Measurements from ENCODE around the gene DGCR2.

DNA sequence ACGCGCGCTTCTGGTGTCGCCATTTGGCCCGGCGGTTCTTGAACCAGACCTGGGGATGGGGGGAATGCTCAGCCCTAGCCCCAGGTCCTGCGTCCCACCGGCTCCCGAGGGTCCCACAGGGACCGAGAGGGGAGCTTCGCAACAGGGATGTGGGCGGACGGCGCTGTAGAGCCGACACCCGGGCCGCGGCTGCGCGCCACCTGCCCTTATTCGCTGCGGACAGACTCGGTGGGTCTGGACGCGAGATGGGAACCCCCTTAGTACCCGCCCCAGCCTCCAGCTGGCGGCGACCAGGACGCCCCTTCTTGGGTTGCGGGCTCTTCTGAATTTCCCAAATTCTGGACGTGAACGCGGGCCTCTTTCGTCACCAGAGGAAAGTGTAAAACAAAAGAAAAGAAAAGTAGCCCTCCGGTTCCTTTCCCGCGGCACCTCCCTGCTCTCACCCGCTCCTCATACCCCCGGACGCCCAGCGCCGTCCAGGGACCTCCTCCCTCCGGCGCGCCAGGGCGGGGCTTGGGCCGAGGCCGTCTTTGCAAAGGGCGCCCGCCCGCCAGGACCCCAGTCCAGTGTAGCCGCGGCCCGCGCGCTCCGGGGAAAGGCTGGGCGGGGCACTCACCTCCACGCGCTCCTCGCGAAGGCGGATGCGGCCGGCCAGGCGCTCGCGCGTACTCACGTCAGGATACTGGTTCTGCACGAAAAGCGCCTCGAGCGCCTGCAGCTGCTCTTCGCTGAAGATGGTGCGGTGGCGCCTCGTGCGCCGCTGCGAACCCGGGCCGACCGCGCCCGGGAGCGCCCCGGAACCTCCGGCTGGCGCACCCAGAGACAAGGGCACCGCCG, 27.1 kb upstream of the DGCR2 start:
- TF ChIP-seq, protein P1, sequence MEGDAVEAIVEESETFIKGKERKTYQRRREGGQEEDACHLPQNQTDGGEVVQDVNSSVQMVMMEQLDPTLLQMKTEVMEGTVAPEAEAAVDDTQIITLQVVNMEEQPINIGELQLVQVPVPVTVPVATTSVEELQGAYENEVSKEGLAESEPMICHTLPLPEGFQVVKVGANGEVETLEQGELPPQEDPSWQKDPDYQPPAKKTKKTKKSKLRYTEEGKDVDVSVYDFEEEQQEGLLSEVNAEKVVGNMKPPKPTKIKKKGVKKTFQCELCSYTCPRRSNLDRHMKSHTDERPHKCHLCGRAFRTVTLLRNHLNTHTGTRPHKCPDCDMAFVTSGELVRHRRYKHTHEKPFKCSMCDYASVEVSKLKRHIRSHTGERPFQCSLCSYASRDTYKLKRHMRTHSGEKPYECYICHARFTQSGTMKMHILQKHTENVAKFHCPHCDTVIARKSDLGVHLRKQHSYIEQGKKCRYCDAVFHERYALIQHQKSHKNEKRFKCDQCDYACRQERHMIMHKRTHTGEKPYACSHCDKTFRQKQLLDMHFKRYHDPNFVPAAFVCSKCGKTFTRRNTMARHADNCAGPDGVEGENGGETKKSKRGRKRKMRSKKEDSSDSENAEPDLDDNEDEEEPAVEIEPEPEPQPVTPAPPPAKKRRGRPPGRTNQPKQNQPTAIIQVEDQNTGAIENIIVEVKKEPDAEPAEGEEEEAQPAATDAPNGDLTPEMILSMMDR (IDR thresholded peaks at IDR 0.05): no peak
- TF ChIP-seq POLR2A (IDR thresholded peaks at IDR 0.05): no peak

Data from adrenal gland (tissue), 5 donors.